UCSD-AML1 (cell line): ENCODE data around the gene CMKLR1.

Experiments used
- DNase-seq: peaks from one replicate; lab custom pipeline; 2025; ENCODE audit not compliant: unreplicated experiment; lab: John Stamatoyannopoulos, UW

The CMKLR1 gene

DNA sequence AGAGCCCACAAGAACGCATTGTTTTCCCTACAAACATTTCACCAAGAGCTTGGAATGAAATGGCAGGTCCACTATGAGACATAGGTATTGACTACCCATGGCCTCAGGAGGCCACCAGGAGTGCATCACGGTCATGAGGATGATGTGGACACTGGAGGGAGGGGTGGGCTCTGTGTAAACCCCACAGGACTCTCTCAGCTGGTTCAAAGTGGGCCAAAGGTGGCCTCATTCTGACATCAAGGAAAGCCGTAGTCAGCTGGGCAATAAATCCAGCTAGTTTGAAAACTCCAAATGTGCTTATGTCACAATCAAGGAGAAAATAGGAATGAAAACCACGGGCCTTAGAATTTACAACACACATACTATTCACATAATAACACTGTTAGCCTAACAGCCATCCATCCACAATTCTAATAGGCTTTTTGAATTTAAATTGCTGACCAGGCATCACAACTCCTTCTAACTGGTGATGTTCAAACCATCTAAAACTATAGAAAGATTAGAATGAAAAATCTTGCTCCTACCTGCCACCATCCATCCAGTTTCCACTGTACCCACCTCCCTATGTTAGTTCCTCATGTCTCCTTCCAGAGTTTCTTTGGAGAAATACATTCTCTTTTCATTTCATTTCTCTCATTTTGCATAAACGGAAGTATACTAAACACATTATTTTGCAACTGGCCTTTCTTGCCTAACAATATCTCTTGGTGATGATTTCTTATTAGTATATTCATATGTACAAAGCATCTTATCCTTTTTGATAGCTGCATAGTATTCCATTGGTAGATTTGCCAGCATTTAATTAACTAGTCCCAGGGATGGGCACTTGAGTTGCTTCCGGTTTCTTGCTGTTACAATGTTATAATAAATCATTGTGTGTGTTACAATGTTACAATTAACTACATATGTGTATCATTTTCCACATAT, 21.5 kb downstream of the CMKLR1 start:
- DNase-seq, result no peak

- peak; percentile 39 for DNase-seq
Measured at GRCh38 chr12:108316176-108317086, 22.7 kb downstream of the CMKLR1 start.

GRCh38 chr12:108315486-108316105, 23.5 kb downstream of the CMKLR1 start:
- DNase-seq, result no peak

DNA sequence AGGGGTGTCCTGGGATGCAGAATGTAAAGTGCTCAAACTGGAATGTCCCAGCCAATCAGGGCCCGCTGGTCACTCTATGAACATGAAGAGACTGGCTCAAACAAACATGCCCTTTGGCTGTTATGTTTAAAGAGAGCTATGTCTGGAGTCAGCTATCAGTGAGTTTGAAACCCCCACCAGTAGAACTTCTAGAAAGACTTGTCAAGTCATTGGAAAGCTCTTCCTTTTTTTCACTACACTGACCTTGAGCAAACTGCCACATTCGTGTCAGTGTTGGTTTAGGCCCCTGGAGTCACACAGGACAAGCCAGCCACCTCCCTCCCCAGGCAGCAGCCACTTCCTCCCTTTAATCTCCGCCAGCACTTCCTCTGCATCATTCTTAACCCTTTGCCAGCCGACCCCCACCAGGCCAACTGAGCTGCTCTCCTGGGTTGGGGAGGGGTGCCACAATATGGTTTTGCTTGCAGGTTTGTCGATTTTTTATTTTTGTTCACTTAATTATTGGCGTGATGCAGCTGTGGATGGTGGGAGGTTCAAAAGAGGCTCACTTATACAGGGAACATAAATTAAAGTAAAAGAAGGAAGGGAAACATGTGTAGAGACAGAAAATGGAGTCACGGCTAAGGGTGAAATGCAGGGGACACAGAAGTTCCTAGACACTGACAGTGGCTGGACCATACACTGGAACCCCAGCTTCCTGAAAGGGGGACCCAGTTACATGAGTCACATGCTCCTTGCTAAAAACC, 25.3 kb downstream of the CMKLR1 start:
- peak; percentile 85 for DNase-seq

DNA sequence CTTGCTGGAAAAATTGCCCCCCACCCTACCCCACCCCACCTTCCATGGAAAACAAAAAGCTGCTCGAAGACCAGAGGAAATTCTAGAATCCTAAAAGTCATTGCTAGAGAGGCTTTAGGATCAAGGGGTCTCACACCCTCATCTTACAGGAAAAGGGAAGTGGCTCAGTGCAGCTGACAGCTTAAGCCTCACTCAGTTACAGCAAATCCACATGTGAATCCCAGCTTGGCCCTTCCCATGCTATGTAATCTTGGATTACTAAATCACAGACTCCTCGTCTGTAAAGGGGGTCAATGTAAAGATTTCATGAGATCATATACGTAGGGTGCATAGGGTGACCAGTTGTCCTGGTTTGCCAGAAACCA, 25.9 kb downstream of the CMKLR1 start:
- no peak for DNase-seq

DNA sequence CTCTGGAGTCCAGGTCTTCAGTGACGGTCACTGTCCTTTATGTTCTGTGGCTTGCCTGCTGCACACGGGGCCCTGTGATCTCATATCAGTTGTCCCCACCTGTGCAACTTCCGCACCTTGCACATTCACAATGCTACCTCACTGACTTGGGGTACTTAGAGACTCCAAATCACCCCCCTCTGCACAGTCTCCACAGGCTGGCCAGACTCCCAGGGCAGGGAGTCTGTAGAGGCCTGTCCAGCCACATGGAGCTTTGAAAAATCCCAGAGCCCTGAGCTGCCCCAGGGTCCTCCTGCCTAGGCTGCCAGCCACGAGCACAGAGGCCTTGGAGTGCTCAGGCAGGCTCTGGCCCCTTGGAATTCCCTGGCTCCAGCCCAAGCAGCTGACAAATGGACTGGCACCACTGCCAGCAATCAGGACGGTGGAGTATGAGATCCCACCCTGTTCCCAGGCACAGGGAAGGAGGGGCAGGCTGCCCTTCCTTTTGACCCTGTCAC, 26.4 kb downstream of the CMKLR1 start:
- DNase-seq, result no peak

DNA sequence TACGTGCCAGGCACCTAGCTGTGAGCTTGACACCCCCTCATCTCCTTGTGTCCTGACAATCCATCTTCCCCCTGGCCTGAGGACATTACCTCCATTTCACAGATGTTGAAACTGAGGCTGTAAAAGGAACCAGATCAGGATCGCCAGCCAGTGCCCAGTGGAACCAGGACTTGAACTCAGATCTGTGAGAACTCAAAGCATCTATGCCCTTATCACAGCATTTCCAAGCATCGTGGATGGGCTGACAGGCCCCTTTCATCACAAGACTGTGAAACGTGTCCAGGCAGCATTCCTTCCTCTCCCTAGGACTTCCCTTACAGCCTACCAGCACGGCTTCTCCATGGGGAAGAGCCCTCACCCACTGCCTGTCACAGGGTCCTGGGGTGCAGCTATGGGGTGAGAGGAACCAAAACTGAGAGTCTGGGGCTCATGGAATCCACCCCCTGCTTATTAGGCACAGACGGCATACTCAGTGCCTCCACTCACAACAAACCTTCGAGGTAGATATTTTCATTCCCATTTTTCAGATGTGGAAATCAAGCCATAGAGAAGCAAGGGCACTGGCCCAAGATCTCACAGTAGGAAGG, 26.9 kb downstream of the CMKLR1 start:
- no peak for DNase-seq

DNA sequence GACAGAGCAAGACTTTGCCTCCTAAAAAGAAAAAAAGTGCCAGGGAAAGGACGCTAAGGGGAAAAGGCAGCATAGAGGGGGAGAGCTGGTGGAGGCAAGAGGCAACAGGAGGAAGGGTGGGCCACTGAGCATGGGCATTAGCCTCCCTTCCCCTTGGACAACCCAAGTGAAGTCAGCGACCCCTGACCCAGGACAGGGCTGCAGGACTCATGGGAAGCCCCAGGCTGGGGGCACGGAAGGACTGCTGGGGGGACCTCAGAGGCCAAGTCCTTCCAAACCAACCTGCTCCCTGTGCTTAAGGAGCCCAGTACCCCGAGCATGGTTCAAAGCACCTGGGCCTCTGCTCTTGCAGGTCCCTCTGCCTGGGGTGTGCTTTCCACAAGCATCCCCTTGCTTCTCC, 27.5 kb downstream of the CMKLR1 start:
- no peak for DNase-seq

DNA sequence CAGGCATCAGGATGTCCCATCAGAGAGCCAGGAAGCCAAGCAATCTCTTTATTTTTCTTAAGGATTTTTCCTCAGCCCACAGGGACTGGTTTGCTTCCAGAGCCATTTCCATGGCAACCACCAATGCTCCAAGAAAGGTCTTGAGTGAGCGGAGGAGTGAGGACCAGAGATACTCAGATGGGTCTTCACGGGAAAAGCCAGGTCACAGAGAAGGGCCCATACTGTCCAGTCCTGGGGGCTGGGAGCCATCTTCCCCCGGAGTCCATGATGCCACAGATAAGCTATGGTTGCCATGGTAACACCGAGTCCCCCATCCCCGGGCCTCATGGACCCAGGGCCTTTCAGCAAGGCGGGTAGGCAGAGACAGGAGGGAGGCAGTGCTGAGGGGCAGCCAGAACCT, 28.6 kb downstream of the CMKLR1 start:
- DNase-seq, result no peak

GRCh38 chr12:108309674-108310312, 29.3 kb downstream of the CMKLR1 start:
- no peak for DNase-seq

- no peak for DNase-seq
Measured at GRCh38 chr12:108308395-108309085, 30.6 kb downstream of the CMKLR1 start.

- peak; percentile 69 for DNase-seq
Measured at GRCh38 chr12:108307006-108307405, 32.1 kb downstream of the CMKLR1 start.

GRCh38 chr12:108306506-108306905, 32.6 kb downstream of the CMKLR1 start:
- no peak for DNase-seq

- DNase-seq, result peak; percentile 64
Measured at GRCh38 chr12:108305991-108306501, 33.1 kb downstream of the CMKLR1 start.

- DNase-seq, result peak; percentile 66
Measured at GRCh38 chr12:108305520-108305919, 33.6 kb downstream of the CMKLR1 start.

DNA sequence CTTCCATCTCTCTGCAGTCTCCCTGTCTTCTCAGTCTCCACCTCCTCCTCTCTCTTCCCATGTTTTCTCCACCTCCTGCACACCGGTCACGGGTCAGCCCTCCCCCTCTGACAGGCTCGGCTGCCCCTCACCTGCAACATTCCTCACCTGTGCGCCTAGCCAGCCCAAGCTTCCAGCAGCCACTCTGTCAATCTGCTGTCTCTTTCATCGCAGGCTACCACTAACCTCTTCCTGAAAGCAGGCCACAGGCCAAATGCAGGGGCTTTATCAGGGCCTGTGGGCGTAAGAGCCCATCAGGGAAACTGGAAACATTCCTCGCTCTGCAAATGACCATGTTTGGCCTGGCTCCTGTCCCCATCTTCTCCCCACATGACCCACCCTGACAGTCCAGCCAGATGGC, 34.5 kb downstream of the CMKLR1 start:
- DNase-seq, result no peak

DNA sequence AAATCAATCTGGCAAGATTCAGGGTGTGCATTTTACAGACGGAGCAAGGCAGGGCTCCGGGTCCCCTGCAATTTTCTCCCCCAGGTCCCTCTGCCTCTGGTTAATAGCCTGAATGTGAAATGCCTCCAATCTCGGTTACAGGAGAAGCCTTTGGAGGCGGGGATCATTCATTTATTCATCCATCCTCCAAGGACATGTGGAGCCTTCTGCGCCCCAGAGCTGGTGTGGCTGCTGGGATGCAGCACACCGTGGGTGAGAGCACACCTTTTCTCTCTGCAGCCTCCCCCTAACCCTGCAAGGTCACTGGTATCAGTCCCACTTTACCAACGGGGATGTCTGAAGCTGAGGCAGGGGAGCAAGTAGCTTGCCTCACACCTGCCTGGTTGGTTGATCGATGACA, 35.4 kb downstream of the CMKLR1 start:
- DNase-seq, result no peak

- no peak for DNase-seq
Measured at GRCh38 chr12:108302403-108303311, 36.5 kb downstream of the CMKLR1 start.
